Measurements from ENCODE around the gene CEBPG.

Gene CEBPG

DNA sequence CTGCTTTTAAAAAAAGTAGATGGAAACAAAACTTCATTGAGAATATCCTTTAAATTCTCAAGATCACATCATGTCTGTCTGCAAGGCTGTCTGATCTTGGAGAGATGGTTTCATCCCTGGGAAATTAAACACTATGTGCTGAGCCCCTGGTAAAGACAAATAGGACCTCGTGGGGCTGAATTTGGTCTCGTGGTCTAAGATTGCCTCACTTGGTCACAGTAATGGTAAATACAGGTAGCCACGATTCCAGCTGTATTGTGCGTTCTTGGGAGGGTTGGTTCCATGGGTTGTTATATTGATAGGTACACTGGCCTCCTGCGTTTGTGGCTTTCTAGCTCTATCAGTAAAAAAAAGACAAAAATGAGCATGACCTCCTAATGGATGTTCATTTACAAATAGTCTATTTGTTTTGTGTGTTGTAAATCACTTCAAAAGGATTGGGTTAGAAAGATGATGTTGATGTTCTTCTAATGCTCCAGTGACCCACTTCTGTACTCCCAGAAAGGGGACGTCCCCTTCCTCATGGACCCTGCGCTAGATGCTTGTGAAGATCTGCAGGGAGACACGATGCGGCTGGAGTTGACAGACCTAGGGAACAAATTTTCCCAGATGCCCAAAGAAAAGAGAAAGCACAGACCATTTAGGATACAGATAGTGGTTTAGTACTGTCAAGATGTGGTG is 1.8 kb downstream of the CEBPG start:
- TF ChIP-seq, protein P1, sequence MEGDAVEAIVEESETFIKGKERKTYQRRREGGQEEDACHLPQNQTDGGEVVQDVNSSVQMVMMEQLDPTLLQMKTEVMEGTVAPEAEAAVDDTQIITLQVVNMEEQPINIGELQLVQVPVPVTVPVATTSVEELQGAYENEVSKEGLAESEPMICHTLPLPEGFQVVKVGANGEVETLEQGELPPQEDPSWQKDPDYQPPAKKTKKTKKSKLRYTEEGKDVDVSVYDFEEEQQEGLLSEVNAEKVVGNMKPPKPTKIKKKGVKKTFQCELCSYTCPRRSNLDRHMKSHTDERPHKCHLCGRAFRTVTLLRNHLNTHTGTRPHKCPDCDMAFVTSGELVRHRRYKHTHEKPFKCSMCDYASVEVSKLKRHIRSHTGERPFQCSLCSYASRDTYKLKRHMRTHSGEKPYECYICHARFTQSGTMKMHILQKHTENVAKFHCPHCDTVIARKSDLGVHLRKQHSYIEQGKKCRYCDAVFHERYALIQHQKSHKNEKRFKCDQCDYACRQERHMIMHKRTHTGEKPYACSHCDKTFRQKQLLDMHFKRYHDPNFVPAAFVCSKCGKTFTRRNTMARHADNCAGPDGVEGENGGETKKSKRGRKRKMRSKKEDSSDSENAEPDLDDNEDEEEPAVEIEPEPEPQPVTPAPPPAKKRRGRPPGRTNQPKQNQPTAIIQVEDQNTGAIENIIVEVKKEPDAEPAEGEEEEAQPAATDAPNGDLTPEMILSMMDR (IDR thresholded peaks at IDR 0.05; ENCODE audit: poor library complexity, severe bottlenecking): no peak
- Histone ChIP-seq H3K9me3 (ENCODE audit: severe bottlenecking) (no peaks in the 10 kb centered on the region), H3K4me3 (ENCODE audit: severe bottlenecking) (peak overlapping the region; percentile 91), H3K36me3 (ENCODE audit: low read depth) (peaks cover 41% of the 10 kb centered on the region), H3K27ac (ENCODE audit: poor library complexity, severe bottlenecking) (peak overlapping the region; percentile 83), H3K4me1 (ENCODE audit: insufficient read depth, poor library complexity, severe bottlenecking) (peaks cover 38% of the 10 kb centered on the region), H3K27me3 (ENCODE audit: insufficient read depth, poor library complexity, severe bottlenecking) (no peaks in the 10 kb centered on the region)
- DNase-seq (ENCODE audit: low spot score): no peak
- ATAC-seq (ENCODE audit: low read depth): no peak

DNA sequence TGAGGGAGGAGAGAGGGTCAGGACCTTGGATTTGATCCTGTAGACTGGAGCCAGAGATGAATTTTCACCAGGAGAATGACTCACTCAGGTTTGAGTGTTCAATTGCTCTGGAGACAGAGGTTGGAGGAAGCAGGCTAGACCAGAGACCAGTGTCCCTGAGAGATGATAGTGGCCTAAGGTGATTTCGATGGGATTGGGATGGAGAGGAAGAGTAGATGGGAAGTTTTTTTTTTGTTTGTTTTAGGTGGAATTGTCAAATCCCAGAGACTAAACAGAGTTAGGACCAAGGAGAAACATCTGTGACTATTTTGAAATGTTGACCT is 2.3 kb downstream of the CEBPG start:
- no peak for ATAC-seq (ENCODE audit: low read depth)
- Histone ChIP-seq H3K27ac (ENCODE audit: poor library complexity, severe bottlenecking) (peak overlapping the region; percentile 83), H3K4me1 (ENCODE audit: insufficient read depth, poor library complexity, severe bottlenecking) (peaks cover 35% of the 10 kb centered on the region), H3K4me3 (ENCODE audit: severe bottlenecking) (no peak overlapping the region), H3K36me3 (ENCODE audit: low read depth) (peaks cover 46% of the 10 kb centered on the region), H3K27me3 (ENCODE audit: insufficient read depth, poor library complexity, severe bottlenecking) (no peaks in the 10 kb centered on the region), H3K9me3 (ENCODE audit: severe bottlenecking) (no peaks in the 10 kb centered on the region)
- no peak for DNase-seq (ENCODE audit: low spot score)
- TF ChIP-seq, protein P1 (IDR thresholded peaks at IDR 0.05; ENCODE audit: poor library complexity, severe bottlenecking): no peak

DNA sequence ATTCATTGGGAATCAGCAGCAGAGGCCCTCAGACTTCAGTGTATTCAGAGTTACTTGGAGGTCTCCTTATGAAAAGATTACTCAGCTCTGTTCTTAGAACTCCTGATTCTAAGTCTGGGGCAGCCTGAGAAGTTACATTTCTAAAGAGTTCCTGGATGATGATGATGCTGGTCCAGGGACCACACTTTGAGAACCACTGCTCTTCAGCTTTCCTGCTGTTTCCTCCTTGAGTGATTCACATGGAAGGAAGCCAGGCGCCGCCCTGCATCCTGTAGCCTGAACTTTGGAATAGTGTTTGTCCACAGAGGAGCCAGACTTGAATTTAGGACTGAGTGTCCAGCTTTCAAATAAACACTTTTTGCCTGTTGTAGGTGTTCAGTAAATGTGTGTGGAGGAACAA is 2.9 kb downstream of the CEBPG start:
- Histone ChIP-seq H3K9me3 (ENCODE audit: severe bottlenecking) (no peaks in the 10 kb centered on the region), H3K27ac (ENCODE audit: poor library complexity, severe bottlenecking) (peak overlapping the region; percentile 83), H3K36me3 (ENCODE audit: low read depth) (peaks cover 52% of the 10 kb centered on the region), H3K27me3 (ENCODE audit: insufficient read depth, poor library complexity, severe bottlenecking) (no peaks in the 10 kb centered on the region), H3K4me3 (ENCODE audit: severe bottlenecking) (no peak overlapping the region), H3K4me1 (ENCODE audit: insufficient read depth, poor library complexity, severe bottlenecking) (peaks cover 31% of the 10 kb centered on the region)
- TF ChIP-seq, protein P1 (IDR thresholded peaks at IDR 0.05; ENCODE audit: poor library complexity, severe bottlenecking): no peak
- ATAC-seq (ENCODE audit: low read depth): peak; percentile 57
- DNase-seq (ENCODE audit: low spot score): no peak

DNA sequence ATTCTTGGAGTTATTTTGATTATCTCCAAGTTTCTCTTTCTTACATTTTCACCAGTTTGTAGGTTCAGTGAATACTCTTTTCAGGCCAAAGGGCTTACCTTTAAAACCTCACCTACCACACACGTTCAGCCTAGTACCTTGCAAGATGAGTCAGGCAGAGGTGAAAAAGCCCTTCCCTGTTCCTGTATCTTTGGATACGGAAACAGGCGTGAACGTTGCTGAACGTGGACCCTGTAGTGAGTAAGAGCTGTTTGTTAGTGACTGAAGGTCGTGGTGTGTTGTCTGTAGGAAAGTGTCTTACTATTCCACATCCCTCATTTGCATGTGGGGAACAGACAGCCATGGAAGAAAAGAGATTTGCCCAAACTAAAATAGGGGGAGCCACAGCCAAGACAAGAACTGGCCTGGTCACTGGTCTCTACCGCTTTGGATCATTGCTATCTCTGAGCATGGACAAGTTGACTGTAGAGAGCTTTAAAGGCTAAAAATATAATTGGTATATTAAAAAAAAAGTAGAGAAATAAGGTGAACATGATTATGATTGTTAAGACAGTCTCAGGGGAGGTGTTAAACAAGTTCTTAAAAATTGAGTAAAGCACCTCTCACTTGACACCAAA is 3.5 kb downstream of the CEBPG start:
- ATAC-seq (ENCODE audit: low read depth) (peak; percentile 71), DNase-seq (ENCODE audit: low spot score) (no peak)
- TF ChIP-seq, protein P1 (IDR thresholded peaks at IDR 0.05; ENCODE audit: poor library complexity, severe bottlenecking): no peak
- Histone ChIP-seq H3K27me3 (ENCODE audit: insufficient read depth, poor library complexity, severe bottlenecking) (no peaks in the 10 kb centered on the region), H3K4me3 (ENCODE audit: severe bottlenecking) (no peak overlapping the region), H3K4me1 (ENCODE audit: insufficient read depth, poor library complexity, severe bottlenecking) (peaks cover 27% of the 10 kb centered on the region), H3K36me3 (ENCODE audit: low read depth) (peaks cover 59% of the 10 kb centered on the region), H3K9me3 (ENCODE audit: severe bottlenecking) (no peaks in the 10 kb centered on the region), H3K27ac (ENCODE audit: poor library complexity, severe bottlenecking) (peak overlapping the region; percentile 83)

Measured in RWPE2 (cell line).